HG02571 (cell line): ENCODE data around the gene MMP24.
"Not testable (repeated sequence)": the region's sequence is repeated elsewhere in the genome, so short reads cannot be mapped to it uniquely, and the experiment has no call there.

Experiments used
- ATAC-seq: cut with Tn5 transposase; IDR thresholded peaks from one replicate; pipeline ENCODE4 v1.9.1; 2021; ENCODE audit warnings: mild to moderate bottlenecking, moderate library complexity; ENCODE audit not compliant: unreplicated experiment

MMP24 gene

GRCh38 chr20:35253010-35253409, 26.5 kb downstream of the MMP24 start:
- no peak for ATAC-seq

- no peak for ATAC-seq
Observed at GRCh38 chr20:35254448-35254999, 28.0 kb downstream of the MMP24 start.

GRCh38 chr20:35257175-35257909, 30.9 kb downstream of the MMP24 start:
- no peak for ATAC-seq

GRCh38 chr20:35260426-35260825, 33.9 kb downstream of the MMP24 start:
- no peak for ATAC-seq

GRCh38 chr20:35262321-35262720, 35.8 kb downstream of the MMP24 start:
- not testable (repeated sequence) for ATAC-seq

- ATAC-seq = not testable (repeated sequence)
Observed at GRCh38 chr20:35262731-35263531, 36.4 kb downstream of the MMP24 start.

GRCh38 chr20:35263532-35264341, 37.2 kb downstream of the MMP24 start:
- no peak for ATAC-seq

- no peak for ATAC-seq
Observed at GRCh38 chr20:35264755-35265154, 38.3 kb downstream of the MMP24 start.

GRCh38 chr20:35267092-35267491, 40.6 kb downstream of the MMP24 start:
- ATAC-seq = no peak

GRCh38 chr20:35269055-35269781, 42.7 kb downstream of the MMP24 start:
- no peak for ATAC-seq

GRCh38 chr20:35270021-35270902, 43.8 kb downstream of the MMP24 start:
- no peak for ATAC-seq

GRCh38 chr20:35271073-35271882, 44.8 kb downstream of the MMP24 start:
- ATAC-seq = no peak

- ATAC-seq = no peak
Observed at GRCh38 chr20:35271904-35272303, 45.4 kb downstream of the MMP24 start.

- no peak for ATAC-seq
Observed at GRCh38 chr20:35273449-35274171, 47.1 kb downstream of the MMP24 start.

- no peak for ATAC-seq
Observed at GRCh38 chr20:35274172-35275092, 47.9 kb downstream of the MMP24 start.

- no peak for ATAC-seq
Observed at GRCh38 chr20:35275741-35276251, 49.3 kb downstream of the MMP24 start.

- ATAC-seq = no peak
Observed at GRCh38 chr20:35276408-35276807, 49.9 kb downstream of the MMP24 start.
